GM10248 (cell line): ENCODE data around the gene C1S.
A peak's percentile ranks its signal among the peaks of the same experiment; 100 is the strongest.

Source experiments
- CTCF ChIA-PET: fragments of 300-600 bp; sonication (Branson Sonifier 250); formaldehyde crosslinking; extraction: SDS; loops from one replicate; lab custom pipeline; 2021; ENCODE audit warnings: antibody characterized with exemption; lab: Yijun Ruan, JAX
- POLR2A ChIA-PET: fragments of 350-650 bp; sonication (Branson Sonifier 250); formaldehyde crosslinking; extraction: SDS; loops from one replicate; lab custom pipeline; 2020; ENCODE audit warnings: antibody characterized with exemption; lab: Yijun Ruan, JAX
- DNase-seq: peaks from one replicate; pipeline ENCODE4 v3.0.0; 2012; ENCODE audit errors: extremely low spot score
- CTCF ChIP-seq: IDR thresholded peaks from 2 replicates; pipeline ENCODE4 v1.5.1; 2012; ENCODE audit warnings: mild to moderate bottlenecking, low read depth; ENCODE audit errors: extremely low read depth, missing control alignments, control extremely low read depth

C1S gene

GRCh38 chr12:7017870-7018349 is 42.6 kb upstream of the C1S start:
- ChIA-PET POLR2A (interaction anchor here (1.1 to 1.4 kb wide), 3 partner anchors 12 to 74 kb away, joined by 3 to 4 read pairs (median 4); partner anchors contain the start of genes C12orf57, PTPN6 and RNU7-1), CTCF (interaction anchor here (0.6 to 3.4 kb wide), 30 partner anchors 8 to 595 kb away, joined by 3 to 21 read pairs (median 4); partner anchors contain the start of genes C12orf57, C1RL, C1S and RNU7-1)
- TF ChIP-seq CTCF = no peak
- DNase-seq = no peak

GRCh38 chr12:7018350-7019042 is 42.0 kb upstream of the C1S start, which contains the start of gene LPCAT3:
TSS of gene LPCAT3 (minus strand) at chr12:7018476. CDS start at chr12:7018424, 52 bp downstream.
- CTCF ChIA-PET = interaction anchor here (0.6 to 3.4 kb wide), 29 partner anchors 8 to 595 kb away, joined by 3 to 21 read pairs (median 4); partner anchors contain the start of genes C12orf57, C1RL, C1S and RNU7-1
- TF ChIP-seq CTCF = peak; percentile 83
- POLR2A ChIA-PET = interaction anchor here (1.1 to 1.4 kb wide), 3 partner anchors 13 to 74 kb away, joined by 3 to 4 read pairs (median 4); partner anchors contain the start of genes C12orf57, PTPN6 and RNU7-1
- peak; percentile 97 for DNase-seq

GRCh38 chr12:7019043-7019569 is 41.4 kb upstream of the C1S start:
- CTCF ChIA-PET = interaction anchor here (1.0 to 2.5 kb wide), 11 partner anchors 9 to 596 kb away, joined by 3 to 21 read pairs (median 4); partner anchors contain the start of gene C1S
- DNase-seq = no peak
- POLR2A ChIA-PET = interaction anchor here (1.4 kb wide), 1 partner anchor 14 kb away, joined by 4 read pairs; no protein-coding TSS in a partner anchor

GRCh38 chr12:7021956-7022355 is 38.6 kb upstream of the C1S start:
- ChIA-PET CTCF (interaction anchor here (0.8 to 4.5 kb wide), 3 partner anchors 9 to 17 kb away, joined by 3 to 18 read pairs (median 5); no protein-coding TSS in a partner anchor), POLR2A (no interaction called here)
- no peak for DNase-seq
- no peak for TF ChIP-seq CTCF

More at GRCh38 chr12:7019043-7019569, 41.4 kb upstream of the C1S start:
- no peak for TF ChIP-seq CTCF

GRCh38 chr12:7023114-7023513 is 37.4 kb upstream of the C1S start:
- POLR2A ChIA-PET = no interaction called here
- no peak for TF ChIP-seq CTCF
- CTCF ChIA-PET = interaction anchor here (4.5 kb wide), 1 partner anchor 10 kb away, joined by 18 read pairs; no protein-coding TSS in a partner anchor
- DNase-seq = no peak

- POLR2A ChIA-PET = no interaction called here
- CTCF ChIA-PET = no interaction called here
- TF ChIP-seq CTCF = no peak
- DNase-seq = no peak
Measured at GRCh38 chr12:7026854-7027253, 33.7 kb upstream of the C1S start.
